ENCODE measurements around the gene ZNF593OS. TPM values are rescaled to one million over a fixed set of nuclear protein-coding genes. Genes with fewer than 3 reads are reported as not detected.

Gene ZNF593OS
- polyA plus RNA-seq, 1 experiment, result not detected

- DNase-seq (ENCODE audit: low read depth), result no peak
- no peak for TF ChIP-seq CTCF (IDR thresholded peaks at IDR 0.05; ENCODE audit: insufficient read depth, low read depth, low read length)
- no peaks in the 10 kb centered on the region; the same call in 1 of the 2 replicates for H3K36me3 ChIP-seq (ENCODE audit: control insufficient read depth, insufficient read depth, low read length)
- CTCF ChIA-PET, result interaction anchor here (1.2 kb wide), 1 partner anchor 44 kb away, joined by 4 read pairs; no protein-coding TSS in a partner anchor
- H3K4me3 ChIP-seq (ENCODE audit: low read depth, low read length), result no peak overlapping the region
- no peaks in the 10 kb centered on the region for H3K27me3 ChIP-seq (ENCODE audit: control insufficient read depth, insufficient read depth, low read length)
- POLR2A ChIA-PET, result no interaction called here
Measured at GRCh38 chr1:26119892-26120608, 51.6 kb downstream of the ZNF593OS start.

Other genes starting within 250 kb of the ZNF593OS start
- 11.9 and 13.2 TPM in 2 replicates for gene PAFAH2, start 173.8 kb downstream of the ZNF593OS start, polyA plus RNA-seq (2011; rRNA removed)
- 3.6 and 5.0 TPM in 2 replicates for gene EXTL1, start 150.1 kb downstream of the ZNF593OS start, polyA plus RNA-seq (2011; rRNA removed)
- gene SLC30A2, start 125.7 kb downstream of the ZNF593OS start, polyA plus RNA-seq (2011; rRNA removed), result not detected in 2 replicates
- not detected in 2 replicates for gene TRIM63, start 104.2 kb downstream of the ZNF593OS start, polyA plus RNA-seq (2011; rRNA removed)
- gene PDIK1L, start 60.0 kb downstream of the ZNF593OS start, polyA plus RNA-seq (2011; rRNA removed), result 1.4 and 2.9 TPM in 2 replicates
- gene FAM110D, start 12.8 kb downstream of the ZNF593OS start, polyA plus RNA-seq (2011; rRNA removed), result not detected in 2 replicates
- gene C1orf232, start 2.9 kb downstream of the ZNF593OS start, polyA plus RNA-seq (2011; rRNA removed), result not detected in 2 replicates
- gene ZNF593, start 1.9 kb downstream of the ZNF593OS start, polyA plus RNA-seq (2011; rRNA removed), result 26.3 and 30.2 TPM in 2 replicates
- 0.23 and 0.63 TPM in 2 replicates for gene CNKSR1, start 5.7 kb upstream of the ZNF593OS start, polyA plus RNA-seq (2011; rRNA removed)
- gene CATSPER4, start 18.8 kb upstream of the ZNF593OS start, polyA plus RNA-seq (2011; rRNA removed), result not detected in 2 replicates
- gene CEP85, start 62.4 kb upstream of the ZNF593OS start, polyA plus RNA-seq (2011; rRNA removed), result 9.4 and 10.8 TPM in 2 replicates
- gene SH3BGRL3, start 108.3 kb upstream of the ZNF593OS start, polyA plus RNA-seq (2011; rRNA removed), result 298 and 309 TPM in 2 replicates
- gene UBXN11, start 134.8 kb upstream of the ZNF593OS start, polyA plus RNA-seq (2011; rRNA removed), result 8.5 and 12.9 TPM in 2 replicates
- gene CD52, start 146.1 kb upstream of the ZNF593OS start, polyA plus RNA-seq (2011; rRNA removed), result not detected in 2 replicates
- 0.20 and 0.44 TPM in 2 replicates for gene CRYBG2, start 182.3 kb upstream of the ZNF593OS start, polyA plus RNA-seq (2011; rRNA removed)
- gene ZNF683, start 200.9 kb upstream of the ZNF593OS start, polyA plus RNA-seq (2011; rRNA removed), result not detected in 2 replicates
- gene LIN28A, start 239.0 kb upstream of the ZNF593OS start, polyA plus RNA-seq (2011; rRNA removed), result not detected in 2 replicates

Measured in BJ (cell line).